MCF 10A (cell line): ENCODE results near the gene BIRC5. TPM values are rescaled to one million over a fixed set of nuclear protein-coding genes. Genes with fewer than 3 reads are reported as not detected.

ENCODE experiments used
- BruUV-seq: library from RNA; stranded (reverse); fragments of 400-500 nt; replicated peaks from 2 replicates; lab custom pipeline; 2021; lab: Mats Ljungman, UMichigan
- CTCF ChIA-PET: fragments of 300-600 bp; sonication (Branson Sonifier 250); formaldehyde crosslinking; extraction: SDS; loops from one replicate; lab custom pipeline; 2021; ENCODE audit warnings: antibody characterized with exemption, inconsistent platforms; lab: Yijun Ruan, JAX
- POLR2A ChIA-PET: fragments of 300-600, 350-650 bp; sonication (Branson Sonifier 250); formaldehyde crosslinking; extraction: SDS; loops from one replicate; lab custom pipeline; 2020; ENCODE audit warnings: antibody characterized with exemption, inconsistent platforms; lab: Yijun Ruan, JAX
- DNase-seq: peaks from one replicate; pipeline ENCODE4 v3.0.0-alpha.2; 2018; ENCODE audit not compliant: unreplicated experiment
- H3K27ac Mint-ChIP-seq: one replicate; pipeline ENCODE4 v1.8.0; 2022; ENCODE audit warnings: mild to moderate bottlenecking, low read depth, mixed read lengths; ENCODE audit not compliant: unreplicated experiment
- H3K27me3 Mint-ChIP-seq: one replicate; pipeline ENCODE4 v1.8.0; 2022; ENCODE audit warnings: mixed read lengths; ENCODE audit not compliant: insufficient read depth, unreplicated experiment
- H3K36me3 Mint-ChIP-seq: one replicate; pipeline ENCODE4 v1.8.0; 2022; ENCODE audit warnings: mild to moderate bottlenecking, moderate library complexity, mixed read lengths; ENCODE audit not compliant: insufficient read depth, unreplicated experiment
- H3K4me1 Mint-ChIP-seq: one replicate; pipeline ENCODE4 v1.8.0; 2022; ENCODE audit warnings: mixed read lengths; ENCODE audit not compliant: insufficient read depth, unreplicated experiment
- H3K4me3 Mint-ChIP-seq: one replicate; pipeline ENCODE4 v1.8.0; 2022; ENCODE audit warnings: mild to moderate bottlenecking, moderate library complexity, mixed read lengths; ENCODE audit not compliant: unreplicated experiment
- H3K9me3 Mint-ChIP-seq: one replicate; pipeline ENCODE4 v1.8.0; 2022; ENCODE audit warnings: mixed read lengths; ENCODE audit not compliant: unreplicated experiment
- intact Hi-C: fragments of 100-400 bp; cut with micrococcal nuclease; formaldehyde crosslinking; loops from 2 replicates; pipeline ENCODE4 v1.14.1; 2022
- total RNA-seq: library from RNA; stranded (reverse); gene quantifications from 2 replicates; pipeline ENCODE4 v1.2.3, GENCODE V29; 2022
- TF ChIP-seq, protein P1 (sequence below): fragments of 200-600 bp; IDR thresholded peaks from one replicate; pipeline ENCODE4 v1.8.0; 2022; ENCODE audit warnings: antibody characterized with exemption, mild to moderate bottlenecking; ENCODE audit not compliant: unreplicated experiment

BIRC5 gene
- total RNA-seq, 1 experiment from 2014 or later, result 45.6 TPM

DNA sequence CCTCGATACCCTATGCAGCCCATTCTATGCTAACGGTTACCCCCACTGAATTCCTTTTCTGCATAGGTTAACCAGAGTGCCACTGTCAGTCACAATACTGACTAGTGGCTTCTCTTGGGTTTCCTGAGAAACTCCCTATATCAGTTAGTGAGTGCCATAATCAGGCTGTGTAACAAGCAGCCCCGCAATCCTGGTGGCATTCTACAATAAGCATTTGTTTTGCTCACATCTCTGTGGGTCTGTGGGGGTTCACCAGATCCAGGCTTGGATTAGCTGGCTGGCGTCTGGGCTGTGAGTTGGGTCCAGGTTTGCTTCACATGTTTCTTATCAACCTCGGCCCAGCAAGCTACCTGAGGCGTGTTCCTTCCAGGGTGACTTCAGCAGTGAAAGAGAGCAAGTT, 59.8 kb downstream of the BIRC5 start:
- TF ChIP-seq, protein P1, sequence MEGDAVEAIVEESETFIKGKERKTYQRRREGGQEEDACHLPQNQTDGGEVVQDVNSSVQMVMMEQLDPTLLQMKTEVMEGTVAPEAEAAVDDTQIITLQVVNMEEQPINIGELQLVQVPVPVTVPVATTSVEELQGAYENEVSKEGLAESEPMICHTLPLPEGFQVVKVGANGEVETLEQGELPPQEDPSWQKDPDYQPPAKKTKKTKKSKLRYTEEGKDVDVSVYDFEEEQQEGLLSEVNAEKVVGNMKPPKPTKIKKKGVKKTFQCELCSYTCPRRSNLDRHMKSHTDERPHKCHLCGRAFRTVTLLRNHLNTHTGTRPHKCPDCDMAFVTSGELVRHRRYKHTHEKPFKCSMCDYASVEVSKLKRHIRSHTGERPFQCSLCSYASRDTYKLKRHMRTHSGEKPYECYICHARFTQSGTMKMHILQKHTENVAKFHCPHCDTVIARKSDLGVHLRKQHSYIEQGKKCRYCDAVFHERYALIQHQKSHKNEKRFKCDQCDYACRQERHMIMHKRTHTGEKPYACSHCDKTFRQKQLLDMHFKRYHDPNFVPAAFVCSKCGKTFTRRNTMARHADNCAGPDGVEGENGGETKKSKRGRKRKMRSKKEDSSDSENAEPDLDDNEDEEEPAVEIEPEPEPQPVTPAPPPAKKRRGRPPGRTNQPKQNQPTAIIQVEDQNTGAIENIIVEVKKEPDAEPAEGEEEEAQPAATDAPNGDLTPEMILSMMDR, result no peak
- Mint-ChIP-seq H3K36me3 (no peaks in the 10 kb centered on the region), H3K4me1 (peaks cover 6% of the 10 kb centered on the region), H3K9me3 (no peaks in the 10 kb centered on the region), H3K27me3 (no peaks in the 10 kb centered on the region), H3K4me3 (no peak overlapping the region), H3K27ac (no peak overlapping the region)
- intact Hi-C loops, result no loop called here
- ChIA-PET POLR2A (interaction anchor here (0.6 kb wide), 1 partner anchor 125 kb away, joined by 3 read pairs; no protein-coding TSS in a partner anchor), CTCF (interaction anchor here (1.0 to 1.2 kb wide), 2 partner anchors 24 to 149 kb away, joined by 3 to 4 read pairs; no protein-coding TSS in a partner anchor)
- no peak for DNase-seq
- BruUV-seq, result no TSS peak

Other genes with a start within 250 kb of the BIRC5 start
- gene TMC6, start 85.5 kb upstream of the BIRC5 start, total RNA-seq, result 3.1 and 7.3 TPM in 2 replicates
- gene TMC8, start 83.5 kb upstream of the BIRC5 start, total RNA-seq, result not detected in 2 replicates
- not detected in 2 replicates for gene C17orf99, start 67.9 kb upstream of the BIRC5 start, total RNA-seq
- gene SYNGR2, start 45.7 kb upstream of the BIRC5 start, total RNA-seq, result 52.2 and 54.2 TPM in 2 replicates
- 8.5 and 21.4 TPM in 2 replicates for gene TK1, start 27.2 kb upstream of the BIRC5 start, total RNA-seq
- gene AFMID, start 26.9 kb upstream of the BIRC5 start, total RNA-seq, result 18.7 and 22.2 TPM in 2 replicates
- not detected in 2 replicates for gene TMEM235, start 17.4 kb downstream of the BIRC5 start, total RNA-seq
- 2.5 and 4.8 TPM in 2 replicates for gene SOCS3, start 145.8 kb downstream of the BIRC5 start, total RNA-seq
- 25.7 and 31.8 TPM in 2 replicates for gene PGS1, start 164.4 kb downstream of the BIRC5 start, total RNA-seq